CD4-positive, alpha-beta T cell treated with Interferon alpha-2 for 1 hour (primary cell): ENCODE results near the gene UNC5A.

Experiments
- DNase-seq, 2 donors: peaks; one replicate each; pipeline ENCODE4 v3.0.0-alpha.2; 2020 to 2022

The UNC5A gene

DNA sequence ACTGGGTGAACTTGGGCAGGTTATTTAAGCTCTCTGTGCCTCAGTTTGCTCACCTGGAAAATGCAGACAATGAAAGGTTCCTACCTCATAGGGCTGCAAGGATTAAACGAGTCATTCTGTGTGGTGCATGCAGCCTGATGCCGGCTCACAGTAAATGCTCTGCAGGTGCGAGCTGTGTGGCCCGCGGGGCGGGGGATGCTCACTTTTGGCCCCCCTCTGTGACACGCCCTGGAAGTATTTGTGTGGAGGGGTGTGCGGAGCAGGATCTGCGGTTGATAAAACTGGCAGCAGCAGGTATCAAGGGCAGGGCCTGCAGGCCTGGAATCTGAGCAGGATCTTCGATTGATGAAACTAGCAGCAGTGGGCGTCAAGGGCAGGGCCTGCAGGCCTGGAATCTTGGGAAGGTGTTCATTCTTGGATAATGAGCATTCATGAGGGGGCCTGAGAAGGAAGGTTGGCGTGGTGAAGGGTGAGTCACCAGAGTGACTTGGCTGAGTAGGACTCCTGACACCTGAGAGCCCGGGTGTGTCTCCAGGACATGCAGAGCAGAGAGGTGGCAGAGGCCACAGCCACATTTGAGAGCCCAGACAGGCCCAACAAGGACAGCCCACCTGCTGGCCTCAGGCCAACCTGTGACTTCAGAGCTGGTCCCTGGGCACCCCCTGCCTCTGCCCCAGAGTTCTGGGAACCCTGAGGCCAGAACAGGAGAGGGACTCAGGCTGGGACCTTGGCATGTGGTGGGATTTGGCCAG, 11.9 kb downstream of the UNC5A start:
- DNase-seq: no peak

DNA sequence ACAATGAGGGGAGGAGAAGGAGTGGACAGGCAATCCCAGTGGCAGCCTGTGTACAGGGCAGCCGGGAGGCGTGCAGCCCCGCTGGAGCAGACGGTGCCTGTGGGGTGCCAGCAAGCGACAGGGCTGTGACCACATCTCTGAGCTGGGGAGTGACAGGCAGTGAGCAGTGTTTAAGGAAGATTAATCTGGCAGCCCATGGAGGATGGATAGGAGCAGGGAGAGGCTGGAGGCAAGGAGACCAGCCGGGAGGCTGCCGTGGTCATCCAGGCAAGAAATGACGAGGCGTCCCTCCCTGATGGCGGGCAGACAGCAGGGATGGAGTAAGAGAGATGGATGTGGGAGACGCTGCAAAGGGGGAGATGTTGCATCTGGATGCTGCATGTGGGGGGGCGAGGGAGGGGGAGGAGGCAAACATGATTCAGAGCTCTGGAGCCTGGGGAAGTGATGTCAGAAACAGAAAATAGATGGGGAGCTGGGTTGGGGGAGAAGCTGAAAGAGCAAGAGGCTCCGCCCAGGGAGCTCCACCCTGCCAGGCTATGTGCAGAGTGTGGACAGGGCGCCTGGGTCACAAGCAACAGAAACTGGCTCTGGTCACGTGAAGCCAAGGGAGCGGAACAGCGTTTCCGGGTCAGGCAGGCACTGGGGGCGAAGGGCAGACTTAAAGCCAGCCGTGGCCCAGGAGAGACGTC, 12.6 kb downstream of the UNC5A start:
- DNase-seq: no peak

DNA sequence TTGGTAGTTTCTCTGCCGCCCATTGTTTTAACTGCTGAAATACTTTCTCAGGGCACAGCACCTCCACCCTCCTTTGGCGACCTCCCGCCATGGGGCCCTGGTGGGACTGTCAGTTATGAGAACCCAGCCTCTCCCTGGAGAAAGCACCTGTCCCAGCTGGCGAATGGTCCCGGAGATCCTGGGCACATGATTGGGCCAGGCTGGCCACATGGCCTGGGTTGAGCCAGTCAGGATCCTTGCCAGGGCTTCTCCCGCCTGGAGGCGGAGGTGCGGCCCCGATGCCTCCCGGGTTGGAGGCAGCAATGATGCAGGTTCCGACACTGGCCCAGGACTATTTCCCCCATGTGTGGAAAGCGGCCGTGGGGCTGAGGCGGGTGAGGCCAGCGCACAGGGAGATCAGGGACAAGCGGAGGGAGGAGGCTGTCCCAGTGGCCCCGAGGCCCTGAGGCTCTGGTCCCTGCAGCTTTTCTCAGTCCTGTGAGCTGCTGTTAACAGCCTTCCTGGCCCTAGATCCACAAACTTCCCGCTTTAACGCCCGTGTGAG, 13.6 kb downstream of the UNC5A start:
- no peak for DNase-seq

DNA sequence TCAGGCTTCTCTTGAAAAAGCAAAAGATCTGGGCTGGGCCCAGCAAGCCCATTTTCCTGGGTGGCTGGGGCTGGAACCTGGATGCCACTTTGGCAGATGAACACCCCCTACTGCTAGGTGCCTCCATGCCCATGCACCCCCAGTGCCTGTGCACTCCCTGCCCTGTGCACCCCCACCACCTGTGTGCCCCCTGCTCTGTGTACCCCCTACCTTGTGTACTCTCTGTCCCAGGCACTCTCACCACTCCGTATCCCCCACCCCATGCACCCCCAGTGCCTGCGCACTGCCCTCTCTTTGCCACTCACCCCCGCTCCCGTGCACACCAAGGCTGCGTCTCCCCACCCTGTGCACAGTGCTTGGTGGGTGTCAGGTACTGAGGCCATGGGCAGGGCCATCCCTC, 14.2 kb downstream of the UNC5A start:
- no peak for DNase-seq

DNA sequence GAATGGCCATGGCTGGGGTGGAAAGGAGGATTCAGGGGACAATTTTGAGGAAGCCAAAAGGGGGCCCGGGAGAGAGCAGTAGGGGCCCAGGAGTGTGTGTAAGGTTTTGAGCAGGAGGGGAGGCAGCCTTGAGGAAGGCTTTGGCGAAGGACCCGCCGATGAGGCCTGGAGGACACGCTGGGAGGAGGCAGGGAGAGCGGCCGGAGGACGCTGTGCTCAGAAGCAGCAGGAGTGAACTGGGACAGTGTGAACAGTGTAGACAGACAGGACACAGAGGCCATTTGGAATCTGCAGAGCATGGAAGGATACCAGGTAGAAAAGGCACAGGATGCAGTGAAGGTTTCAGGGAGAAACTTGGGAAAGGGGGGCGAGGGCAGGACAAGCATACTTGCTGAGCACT, 14.9 kb downstream of the UNC5A start:
- no peak for DNase-seq

DNA sequence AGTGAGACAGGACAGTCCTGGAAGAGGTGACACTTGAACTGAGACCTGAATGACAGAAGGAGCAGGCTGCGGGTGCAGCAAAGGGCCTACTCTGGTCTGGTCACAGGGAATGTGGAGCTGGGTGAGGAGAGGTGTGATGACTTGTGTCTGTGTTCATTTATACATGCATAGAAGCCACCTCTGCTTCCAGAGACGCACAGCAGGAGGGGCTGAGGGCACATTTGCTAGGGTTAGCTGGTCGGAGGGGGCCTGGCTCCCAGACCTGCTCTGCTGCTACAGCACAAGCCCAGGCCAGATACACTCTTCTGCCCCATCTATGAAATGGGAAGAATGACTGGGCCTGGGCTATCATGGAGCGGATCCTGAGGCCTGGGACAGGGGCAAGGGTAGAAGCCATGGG, 15.6 kb downstream of the UNC5A start:
- DNase-seq: no peak

DNA sequence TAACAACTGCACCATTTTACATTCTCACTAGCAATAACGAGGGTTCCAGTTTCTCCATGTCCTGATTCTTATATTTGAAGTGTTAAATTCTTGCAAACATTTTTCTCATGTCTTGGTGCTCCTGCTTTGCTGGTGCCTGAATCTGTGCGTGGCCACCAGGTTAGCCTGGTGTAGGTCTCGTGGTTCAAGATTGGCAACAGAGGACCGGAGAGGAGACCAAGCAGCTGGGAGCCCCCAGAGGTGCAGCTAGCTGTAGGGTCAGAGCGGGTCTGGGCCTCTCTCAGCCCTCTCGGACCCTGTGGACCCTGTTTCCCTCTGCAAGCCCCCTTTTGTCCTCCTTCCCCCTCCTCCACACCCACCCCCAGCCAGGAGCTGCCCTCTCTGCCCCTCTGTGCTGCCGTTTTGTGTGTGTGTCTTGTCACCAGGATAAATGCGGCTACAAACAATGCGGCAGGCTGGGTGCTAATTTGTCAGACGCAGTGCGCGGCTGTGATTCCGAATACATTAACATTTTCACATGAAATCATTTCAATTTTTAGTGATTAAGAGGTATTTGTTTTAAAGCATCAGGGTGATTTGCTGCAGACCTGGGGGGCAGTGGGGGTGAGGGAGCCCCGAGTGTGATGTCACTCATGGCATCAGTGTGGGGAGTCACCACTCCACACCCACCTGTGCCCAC, 17.5 kb downstream of the UNC5A start:
- no peak for DNase-seq

DNA sequence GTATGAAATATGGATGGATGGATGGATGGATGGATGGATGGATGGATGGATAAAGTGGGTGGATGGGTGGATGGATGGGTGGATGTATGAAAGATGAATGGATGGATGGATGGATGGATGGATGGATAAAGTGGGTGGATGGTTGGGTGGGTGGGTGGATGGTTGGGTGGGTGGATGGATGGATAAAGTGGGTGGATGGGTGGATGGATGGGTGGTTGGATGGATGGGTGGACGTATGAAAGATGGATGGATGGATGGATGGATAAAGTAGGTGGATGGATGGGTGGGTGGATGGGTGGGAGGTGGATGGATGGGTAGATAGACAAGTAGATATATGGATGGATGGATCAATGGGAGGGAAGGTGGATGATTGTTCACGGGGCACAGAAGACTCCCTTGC, 19.0 kb downstream of the UNC5A start:
- no peak for DNase-seq

DNA sequence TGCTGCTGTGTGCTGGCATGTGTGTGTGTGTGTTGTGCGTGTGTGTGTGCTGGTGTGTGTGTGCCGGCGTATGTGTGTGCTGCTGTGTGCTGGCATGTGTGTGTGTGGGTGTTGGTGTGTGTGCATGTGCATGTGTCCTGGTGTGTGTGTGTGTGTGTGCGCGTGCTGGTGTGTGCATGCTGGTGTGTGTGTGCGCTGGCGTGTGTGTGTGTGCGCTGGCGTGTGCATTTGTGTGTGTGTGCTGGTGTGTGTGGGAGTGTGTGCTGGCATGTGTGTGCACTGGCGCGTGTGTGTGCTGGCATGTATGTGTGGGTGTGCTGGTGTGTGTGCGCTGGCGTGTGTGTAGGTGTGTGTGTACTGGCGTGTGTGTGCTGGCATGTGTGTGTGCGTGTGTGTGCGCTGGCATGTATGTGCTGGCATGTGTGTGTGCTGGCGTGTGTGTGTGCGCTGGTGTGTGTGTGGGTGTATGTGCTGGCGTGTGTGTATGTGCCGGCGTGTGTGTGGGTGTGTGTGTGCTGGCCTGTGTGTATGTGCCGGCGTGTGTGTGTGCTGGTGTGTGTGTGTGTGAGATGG, 20.1 kb downstream of the UNC5A start:
- no peak for DNase-seq

DNA sequence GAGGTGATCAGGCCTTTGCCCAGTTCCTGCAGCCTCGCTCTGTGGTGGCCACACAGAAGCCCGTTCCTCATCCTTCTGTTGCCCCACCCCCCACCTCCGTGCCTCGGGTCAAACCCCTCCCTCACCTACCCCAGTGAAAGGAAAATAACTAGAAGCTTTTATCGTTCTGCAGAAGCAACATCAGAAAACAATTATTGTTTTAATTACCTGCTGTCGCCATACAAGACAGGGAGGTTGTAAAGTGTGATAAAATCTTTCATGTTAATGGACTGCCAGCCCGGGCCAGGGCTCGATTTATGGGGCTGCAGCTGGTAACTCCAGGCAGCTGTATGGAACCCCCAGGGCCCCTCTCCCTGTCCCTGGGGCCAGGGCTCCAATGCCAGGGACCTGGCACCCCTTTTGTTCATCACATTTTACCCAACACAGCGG, 20.6 kb downstream of the UNC5A start:
- no peak for DNase-seq

DNA sequence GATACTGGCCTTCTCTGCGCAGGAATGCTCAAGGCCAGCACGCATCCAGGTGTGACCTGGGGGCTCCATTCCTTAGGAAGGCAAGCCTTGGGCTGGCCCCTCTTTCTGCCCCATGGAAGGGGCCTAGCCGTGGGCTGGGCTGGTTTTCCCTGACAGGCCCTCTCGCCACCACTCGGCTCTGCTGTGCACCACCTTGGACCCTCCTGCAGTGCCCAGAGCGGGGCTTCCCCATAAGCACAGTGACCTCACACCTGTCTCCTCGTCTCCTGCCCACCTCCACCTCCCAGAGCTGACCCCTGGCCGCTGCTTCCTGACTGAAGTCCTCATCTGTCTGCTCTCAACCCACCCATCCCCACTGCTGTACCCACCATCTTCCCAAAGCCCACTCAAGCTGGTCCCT, 21.1 kb downstream of the UNC5A start:
- DNase-seq: no peak

DNA sequence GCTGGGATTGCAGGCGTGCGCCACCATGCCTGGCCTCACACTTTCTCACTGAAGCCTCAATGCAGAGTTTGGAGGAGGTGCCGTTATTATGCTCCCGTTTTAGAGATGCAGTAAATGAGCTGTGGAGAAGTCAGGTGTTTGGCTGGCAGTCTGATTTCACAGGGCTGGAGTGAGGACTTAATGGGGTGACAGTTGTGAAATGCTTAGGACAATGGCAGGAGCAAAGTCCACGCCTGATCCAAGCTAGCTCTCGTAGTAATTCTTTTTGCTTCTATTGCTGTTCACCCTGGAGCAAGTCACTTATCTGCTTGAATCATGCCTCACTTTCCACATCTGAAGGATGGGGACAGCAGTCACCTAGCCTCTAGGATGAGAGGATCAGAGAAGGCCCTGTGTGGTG, 21.8 kb downstream of the UNC5A start:
- DNase-seq: no peak

DNA sequence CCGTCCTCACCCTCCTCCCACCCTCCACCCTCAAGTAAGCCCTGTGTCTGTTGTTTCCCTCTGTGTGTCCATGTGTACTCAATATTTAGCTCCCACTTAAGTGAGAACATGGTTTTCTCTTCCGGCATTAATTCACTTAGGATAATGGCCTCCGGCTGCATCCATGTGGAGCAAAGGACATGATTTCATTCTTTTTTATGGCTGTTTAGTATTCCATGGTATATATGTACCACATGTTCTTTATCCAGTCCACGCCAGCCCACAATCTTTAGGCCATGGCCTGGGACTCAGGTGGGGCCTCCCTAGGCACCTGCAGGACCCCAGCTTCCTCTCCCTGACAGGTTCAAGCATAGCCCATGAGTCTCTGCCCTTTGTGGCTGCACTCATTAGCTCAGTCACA, 22.9 kb downstream of the UNC5A start:
- no peak for DNase-seq

DNA sequence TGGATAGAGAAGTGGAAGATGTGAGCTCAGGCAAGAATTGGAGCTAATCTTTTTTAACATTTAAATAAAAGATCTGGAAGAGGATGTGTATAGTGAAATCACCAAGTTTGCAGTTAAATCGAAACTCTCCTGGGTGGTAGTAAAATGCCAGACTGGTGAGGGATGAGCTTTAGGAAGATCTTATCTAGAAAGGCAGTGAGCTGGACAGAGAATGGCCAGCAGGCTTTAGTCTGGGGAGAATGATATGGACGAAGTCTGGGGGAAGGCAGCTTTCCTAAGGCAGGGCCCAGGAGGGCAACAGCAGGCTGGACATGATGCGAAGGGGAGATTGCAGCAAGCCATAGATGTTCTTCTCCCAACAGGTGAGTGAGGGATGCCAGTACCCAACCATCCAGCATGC, 25.6 kb downstream of the UNC5A start:
- DNase-seq: no peak

DNA sequence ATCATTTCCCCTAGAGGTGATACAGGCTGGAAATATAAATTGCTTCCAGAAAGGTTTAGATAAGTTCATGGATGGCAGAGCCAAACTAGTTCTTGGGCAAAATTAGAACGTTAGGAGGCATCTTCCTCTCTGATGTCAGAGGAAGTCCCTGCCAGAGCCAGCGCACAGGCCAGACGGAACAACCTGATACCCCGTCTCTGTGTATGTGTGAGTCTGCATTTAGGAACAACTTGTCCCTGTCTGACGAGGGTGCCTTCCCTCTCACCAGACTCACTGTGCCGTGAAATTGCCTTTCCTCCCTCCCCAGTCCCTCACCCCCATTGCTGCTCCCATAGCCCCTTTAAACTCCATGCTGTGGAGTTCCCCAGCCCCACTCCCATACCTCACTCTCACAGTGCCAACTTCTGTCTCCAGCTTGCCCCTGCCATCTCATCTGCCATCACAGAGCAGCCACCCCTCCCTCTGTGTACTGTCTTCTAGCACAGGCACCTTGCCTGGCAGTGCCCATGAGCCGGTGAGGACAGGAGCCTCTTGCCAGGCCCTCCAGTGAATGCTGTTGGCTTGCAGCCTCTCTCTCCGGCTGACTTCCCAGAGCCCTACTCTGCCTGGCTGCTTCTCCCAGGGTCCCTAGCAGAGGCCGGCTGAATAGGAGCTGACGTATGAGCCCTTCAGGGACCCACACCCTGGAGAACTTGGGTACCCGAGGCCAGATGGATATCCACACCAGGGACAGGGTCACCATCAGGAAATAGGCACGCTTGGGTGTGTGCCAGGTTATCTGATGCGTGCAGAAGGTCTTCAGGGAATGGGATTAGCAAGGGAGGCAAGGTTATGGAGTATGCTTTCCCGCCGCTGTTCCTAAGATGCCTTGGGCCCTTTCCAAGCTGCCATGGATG, 26.7 kb downstream of the UNC5A start:
- DNase-seq: no peak

DNA sequence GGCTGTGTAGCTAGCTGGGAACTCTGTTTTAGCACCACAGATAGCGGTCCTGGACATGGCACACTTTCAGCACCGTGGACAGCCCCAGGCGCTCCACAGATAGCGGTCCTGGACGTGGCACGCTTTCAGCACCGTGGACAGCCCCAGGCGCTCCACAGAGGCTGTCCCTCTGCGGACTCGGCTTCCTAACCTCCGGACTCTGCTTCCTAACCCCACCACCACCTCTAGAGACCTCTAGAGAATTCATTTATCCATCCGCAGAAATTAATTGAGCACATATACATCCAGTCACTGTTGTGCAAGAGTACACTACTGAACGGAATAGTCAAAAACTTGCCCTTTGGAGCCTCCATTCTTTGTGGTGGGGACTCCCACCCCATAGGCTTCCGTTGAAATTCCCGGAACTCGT, 27.4 kb downstream of the UNC5A start:
- DNase-seq: peak; percentile 60 to 70

DNA sequence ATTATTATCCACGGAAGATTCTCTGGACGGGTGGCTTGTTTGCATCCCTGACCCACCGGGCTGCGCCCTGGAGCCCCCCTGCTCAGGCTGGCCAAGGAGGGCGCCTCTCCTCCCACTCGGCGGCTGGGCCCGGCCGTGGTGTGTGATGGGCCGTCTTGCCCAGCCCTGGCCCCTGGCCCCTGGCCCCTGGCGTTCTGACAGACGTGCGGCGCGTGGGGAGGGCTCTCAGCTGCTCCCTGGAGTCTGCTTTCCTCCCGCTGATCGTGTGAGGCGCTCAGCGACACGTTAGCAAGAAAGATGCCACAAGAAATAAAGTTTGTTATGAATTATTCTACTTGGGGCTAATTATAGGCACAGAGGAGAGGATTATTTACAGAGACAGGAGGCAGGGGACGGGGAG, 33.3 kb downstream of the UNC5A start:
- no peak for DNase-seq

DNA sequence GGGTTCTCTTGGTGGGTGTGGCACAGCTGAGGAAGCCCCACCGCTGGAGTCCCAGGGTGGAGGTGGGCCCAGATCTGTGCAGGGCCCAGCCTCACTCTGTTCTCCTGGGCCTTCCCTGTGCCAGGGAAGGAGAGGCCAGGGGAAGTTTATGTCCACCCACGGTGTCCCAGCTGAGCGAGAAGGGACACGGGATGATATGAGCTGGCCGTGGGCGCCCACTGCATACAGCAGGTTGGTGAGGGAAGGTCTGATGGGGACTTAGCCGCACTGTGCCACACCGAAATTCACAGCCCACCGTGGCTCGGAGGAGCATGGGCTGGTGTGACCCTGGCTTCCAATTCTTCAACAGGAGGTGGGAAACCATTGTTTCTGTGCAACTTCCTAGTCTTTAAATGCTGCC, 33.9 kb downstream of the UNC5A start:
- DNase-seq: no peak

DNA sequence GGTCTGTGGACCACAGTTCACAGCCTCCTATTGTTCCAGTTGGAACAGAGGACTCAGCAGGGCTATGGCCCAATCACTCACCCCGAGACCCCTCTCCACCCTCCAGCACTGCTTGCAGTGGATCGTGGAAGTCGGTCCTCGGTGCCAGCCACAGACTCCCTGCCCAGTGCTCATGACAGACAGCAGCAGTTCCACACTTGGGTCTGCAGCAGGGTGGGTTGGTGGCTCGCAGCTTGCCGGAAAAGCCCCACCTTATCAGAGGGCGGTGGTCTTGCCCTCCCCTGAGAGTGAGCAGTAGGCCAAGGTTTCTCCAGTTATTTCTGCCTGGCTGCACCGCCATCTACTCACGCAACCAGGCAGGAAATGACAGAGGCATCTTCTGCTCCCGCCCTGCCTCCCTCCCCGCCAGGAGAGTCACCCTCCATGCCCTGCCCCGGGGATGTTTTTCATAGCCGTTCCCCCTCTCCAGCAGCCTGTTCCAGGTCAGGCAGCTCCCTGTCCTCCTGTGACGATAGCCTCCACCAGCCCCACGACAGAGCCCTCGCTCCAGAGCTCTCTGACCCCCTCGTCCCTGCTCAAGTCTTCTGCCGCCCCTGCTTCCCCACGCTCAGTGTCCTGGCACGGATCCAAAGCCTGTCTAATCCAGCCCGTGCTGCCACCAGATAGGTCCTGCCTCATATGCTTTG, 34.5 kb downstream of the UNC5A start:
- no peak for DNase-seq

DNA sequence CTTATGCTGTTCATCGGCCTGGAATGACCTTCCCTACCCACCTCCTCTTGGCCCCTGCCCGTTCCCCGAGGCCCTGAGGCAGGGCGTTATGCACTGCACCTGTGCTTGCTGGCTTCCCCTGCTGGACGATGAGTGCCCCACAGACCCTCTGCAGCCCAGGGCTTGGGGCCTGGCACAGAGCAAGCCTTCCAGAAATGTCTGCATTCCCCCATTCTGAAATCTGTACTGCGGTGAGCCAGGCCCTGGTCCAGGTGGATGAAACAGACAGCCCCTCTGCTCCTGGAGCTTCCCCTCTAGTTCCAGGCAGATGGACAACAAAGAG, 35.0 kb downstream of the UNC5A start:
- DNase-seq: no peak

DNA sequence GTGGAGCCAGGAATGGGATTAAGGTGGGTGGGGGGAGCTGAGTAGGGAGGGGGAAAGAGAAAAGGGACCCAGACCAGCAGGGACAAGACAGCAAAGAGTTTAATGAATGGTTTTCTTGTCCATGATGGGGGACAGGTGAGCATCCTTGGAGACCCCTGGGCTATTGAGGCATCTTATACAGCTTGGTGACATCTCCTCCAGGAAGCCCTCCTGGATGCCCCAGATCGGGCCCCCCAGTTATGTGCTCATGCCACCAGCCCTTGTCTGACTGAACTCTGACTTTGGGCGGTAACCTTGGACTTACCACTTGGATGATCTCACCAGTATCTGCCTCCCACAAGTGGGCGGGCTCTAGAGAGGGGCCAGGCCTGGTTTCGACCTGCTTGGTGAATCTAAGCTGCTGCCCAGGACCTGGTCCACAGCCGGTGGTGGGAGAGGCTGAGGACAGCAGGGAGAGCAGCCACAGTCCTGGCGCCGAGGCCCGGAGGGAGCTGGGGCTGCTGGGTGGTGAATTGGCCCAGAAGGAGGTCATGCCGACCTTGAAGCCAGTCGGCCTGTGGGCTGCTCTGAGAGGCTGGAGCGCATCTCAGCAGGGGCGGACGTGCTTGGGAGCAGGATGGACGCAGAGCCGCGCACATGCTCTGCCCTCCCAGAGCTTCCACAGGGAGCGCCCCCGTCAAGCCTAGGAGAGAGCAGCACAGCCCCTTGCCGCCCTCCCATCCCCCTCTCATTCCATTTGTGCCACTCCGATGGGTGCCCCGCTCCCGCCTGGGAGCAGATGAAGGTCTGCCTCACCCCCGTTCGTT, 36.2 kb downstream of the UNC5A start:
- DNase-seq: no peak
